Lower leg skin (tissue), 4 donors: ENCODE results near the gene CLEC16A. TPM values are rescaled to one million over a fixed set of nuclear protein-coding genes. Genes with fewer than 3 reads are reported as not detected.

Experiments used
- DNase-seq, 2 donors: peaks; one replicate each; pipeline ENCODE4 v3.0.0-alpha.2; 2019; ENCODE audit warnings: low spot score in 2 of 2
- H3K4me3 ChIP-seq: fragments of 200-600 bp; sonication (generic); 2 replicates; pipeline ENCODE4 v1.5.1; 2017; ENCODE audit warnings: mild to moderate bottlenecking, low read depth; ENCODE audit not compliant: poor library complexity, severe bottlenecking
- POLR2A ChIP-seq, 2 donors: fragments of 450-650 bp; IDR thresholded peaks; one replicate each; pipeline ENCODE4 v1.6.1; 2016 to 2017; ENCODE audit warnings: antibody characterized with exemption in 2 of 2, mild to moderate bottlenecking in 1 of 2, moderate library complexity in 1 of 2
- WGBS, 2 donors: methylation state at CpG; one replicate each; pipeline ENCODE4 v1.1.5; 2018; 5-methylcytosine and 5-hydroxymethylcytosine counted together
- intact Hi-C: fragments of 100-400 bp; cut with DNase I; formaldehyde crosslinking; loops from one replicate; pipeline ENCODE4 v1.15.0; 2023; ENCODE audit warnings: low total_unique reads
- total RNA-seq, 4 donors: library from RNA; depleted of rRNA; stranded (reverse); fragments of >200 nt; gene quantifications; one replicate each; pipeline ENCODE4 v1.1.0, GENCODE V29; 2016
- TF ChIP-seq, protein P1 (sequence below), 3 donors: fragments of 450-650 bp; IDR thresholded peaks; one replicate each; pipeline ENCODE4 v1.5.1; 2016; ENCODE audit warnings: antibody characterized with exemption in 3 of 3, mild to moderate bottlenecking in 3 of 3, moderate library complexity in 2 of 3

Gene CLEC16A, protein sequence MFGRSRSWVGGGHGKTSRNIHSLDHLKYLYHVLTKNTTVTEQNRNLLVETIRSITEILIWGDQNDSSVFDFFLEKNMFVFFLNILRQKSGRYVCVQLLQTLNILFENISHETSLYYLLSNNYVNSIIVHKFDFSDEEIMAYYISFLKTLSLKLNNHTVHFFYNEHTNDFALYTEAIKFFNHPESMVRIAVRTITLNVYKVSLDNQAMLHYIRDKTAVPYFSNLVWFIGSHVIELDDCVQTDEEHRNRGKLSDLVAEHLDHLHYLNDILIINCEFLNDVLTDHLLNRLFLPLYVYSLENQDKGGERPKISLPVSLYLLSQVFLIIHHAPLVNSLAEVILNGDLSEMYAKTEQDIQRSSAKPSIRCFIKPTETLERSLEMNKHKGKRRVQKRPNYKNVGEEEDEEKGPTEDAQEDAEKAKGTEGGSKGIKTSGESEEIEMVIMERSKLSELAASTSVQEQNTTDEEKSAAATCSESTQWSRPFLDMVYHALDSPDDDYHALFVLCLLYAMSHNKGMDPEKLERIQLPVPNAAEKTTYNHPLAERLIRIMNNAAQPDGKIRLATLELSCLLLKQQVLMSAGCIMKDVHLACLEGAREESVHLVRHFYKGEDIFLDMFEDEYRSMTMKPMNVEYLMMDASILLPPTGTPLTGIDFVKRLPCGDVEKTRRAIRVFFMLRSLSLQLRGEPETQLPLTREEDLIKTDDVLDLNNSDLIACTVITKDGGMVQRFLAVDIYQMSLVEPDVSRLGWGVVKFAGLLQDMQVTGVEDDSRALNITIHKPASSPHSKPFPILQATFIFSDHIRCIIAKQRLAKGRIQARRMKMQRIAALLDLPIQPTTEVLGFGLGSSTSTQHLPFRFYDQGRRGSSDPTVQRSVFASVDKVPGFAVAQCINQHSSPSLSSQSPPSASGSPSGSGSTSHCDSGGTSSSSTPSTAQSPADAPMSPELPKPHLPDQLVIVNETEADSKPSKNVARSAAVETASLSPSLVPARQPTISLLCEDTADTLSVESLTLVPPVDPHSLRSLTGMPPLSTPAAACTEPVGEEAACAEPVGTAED
- 10 to 100 TPM; 26.8 to 30.0 (median 29.5) TPM for total RNA-seq

GRCh38 chr16:10944249-10945064 is at the start of gene CLEC16A:
TSS of gene CLEC16A (plus strand) at chr16:10944564. CDS start at chr16:10944718, 154 bp downstream.
- H3K4me3 ChIP-seq: peak within 1 kb of the TSS; percentile 97
- peak; percentile 97 to 99 for DNase-seq
- 0% methylated on average over 25 to 76 of the region's 86 CpGs for WGBS, 2 donors
- TF ChIP-seq POLR2A (IDR thresholded peaks at IDR 0.05): no peak
- TF ChIP-seq, protein P1, sequence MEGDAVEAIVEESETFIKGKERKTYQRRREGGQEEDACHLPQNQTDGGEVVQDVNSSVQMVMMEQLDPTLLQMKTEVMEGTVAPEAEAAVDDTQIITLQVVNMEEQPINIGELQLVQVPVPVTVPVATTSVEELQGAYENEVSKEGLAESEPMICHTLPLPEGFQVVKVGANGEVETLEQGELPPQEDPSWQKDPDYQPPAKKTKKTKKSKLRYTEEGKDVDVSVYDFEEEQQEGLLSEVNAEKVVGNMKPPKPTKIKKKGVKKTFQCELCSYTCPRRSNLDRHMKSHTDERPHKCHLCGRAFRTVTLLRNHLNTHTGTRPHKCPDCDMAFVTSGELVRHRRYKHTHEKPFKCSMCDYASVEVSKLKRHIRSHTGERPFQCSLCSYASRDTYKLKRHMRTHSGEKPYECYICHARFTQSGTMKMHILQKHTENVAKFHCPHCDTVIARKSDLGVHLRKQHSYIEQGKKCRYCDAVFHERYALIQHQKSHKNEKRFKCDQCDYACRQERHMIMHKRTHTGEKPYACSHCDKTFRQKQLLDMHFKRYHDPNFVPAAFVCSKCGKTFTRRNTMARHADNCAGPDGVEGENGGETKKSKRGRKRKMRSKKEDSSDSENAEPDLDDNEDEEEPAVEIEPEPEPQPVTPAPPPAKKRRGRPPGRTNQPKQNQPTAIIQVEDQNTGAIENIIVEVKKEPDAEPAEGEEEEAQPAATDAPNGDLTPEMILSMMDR (IDR thresholded peaks at IDR 0.05): peak in 1 of 3 donors; percentile 23
- intact Hi-C loops: no loop called here

- H3K4me3 ChIP-seq: no peak overlapping the region
- TF ChIP-seq, protein P1 (IDR thresholded peaks at IDR 0.05): no peak
- no peak for TF ChIP-seq POLR2A (IDR thresholded peaks at IDR 0.05)
- no peak for DNase-seq
- intact Hi-C loops: no loop called here
- WGBS, 2 donors: 31% methylated on average over 17 of the region's 17 CpGs
These were observed 49.1 kb upstream of the CLEC16A start for GRCh38 chr16:10895053-10895946.

DNA sequence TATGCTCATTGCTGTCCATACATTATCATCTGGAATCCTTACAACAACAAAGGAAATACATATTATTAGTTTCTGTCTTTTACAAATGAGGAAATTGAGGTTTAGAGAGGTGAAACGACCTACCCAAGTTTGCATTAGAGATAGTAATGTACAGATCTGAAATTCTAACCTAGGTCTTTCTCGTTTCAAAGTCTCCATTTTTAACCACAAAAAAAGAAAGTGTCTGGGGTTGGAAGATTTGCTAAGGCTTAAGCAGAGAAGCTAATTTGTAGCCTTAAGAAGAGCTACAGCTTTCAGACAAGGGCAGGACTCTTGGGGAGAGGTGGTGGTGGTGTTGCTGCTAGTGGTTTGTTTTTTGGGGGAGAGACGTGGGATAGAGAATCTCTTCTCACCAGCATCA is 48.2 kb upstream of the CLEC16A start:
- TF ChIP-seq, protein P1 (IDR thresholded peaks at IDR 0.05): no peak
- TF ChIP-seq POLR2A (IDR thresholded peaks at IDR 0.05): no peak
- H3K4me3 ChIP-seq: no peak overlapping the region
- intact Hi-C loops: no loop called here
- 59 to 70% methylated on average over 3 of the region's 3 CpGs for WGBS, 2 donors
- no peak for DNase-seq

- no peak overlapping the region for H3K4me3 ChIP-seq
- WGBS, 2 donors: 94 to 96% methylated on average over 2 of the region's 2 CpGs
- no peak for TF ChIP-seq POLR2A (IDR thresholded peaks at IDR 0.05)
- TF ChIP-seq, protein P1 (IDR thresholded peaks at IDR 0.05): no peak
- intact Hi-C loops: no loop called here
- DNase-seq: no peak
These were observed 47.6 kb upstream of the CLEC16A start for GRCh38 chr16:10896723-10897122.
